Neuronal stem cell (in vitro differentiated cells): Measurements from ENCODE around the gene SMCHD1.

Experiments
- DNase-seq: peaks from one replicate; pipeline ENCODE4 v3.0.0-alpha.2; 2013; ENCODE audit warnings: low spot score
- H2AFZ ChIP-seq: one replicate; pipeline ENCODE4 v1.6.1; 2013; ENCODE audit warnings: mild to moderate bottlenecking, low read length, inconsistent platforms
- H2AK5ac ChIP-seq: 2 replicates; pipeline ENCODE4 v1.6.1; 2013; ENCODE audit warnings: low read depth, mild to moderate bottlenecking, inconsistent platforms, low read length, moderate library complexity, mixed read lengths
- H2BK120ac ChIP-seq: 2 replicates; pipeline ENCODE4 v1.6.1; 2013; ENCODE audit warnings: low read depth, mild to moderate bottlenecking, inconsistent platforms, low read length, moderate library complexity, mixed read lengths
- H2BK12ac ChIP-seq: one replicate; pipeline ENCODE4 v1.6.1; 2013; ENCODE audit warnings: low read length, inconsistent platforms
- H2BK15ac ChIP-seq: 2 replicates; pipeline ENCODE4 v1.6.1; 2013; ENCODE audit warnings: mild to moderate bottlenecking, low read length, inconsistent platforms, mixed read lengths
- H2BK5ac ChIP-seq: one replicate; pipeline ENCODE4 v1.6.1; 2013; ENCODE audit warnings: inconsistent platforms, mild to moderate bottlenecking, low read length, moderate library complexity
- H3K14ac ChIP-seq: one replicate; pipeline ENCODE4 v1.6.1; 2013; ENCODE audit warnings: low read length, inconsistent platforms
- H3K18ac ChIP-seq: 2 replicates; pipeline ENCODE4 v1.6.1; 2013; ENCODE audit warnings: low read length, inconsistent platforms
- H3K23ac ChIP-seq: 2 replicates; pipeline ENCODE4 v1.6.1; 2013; ENCODE audit warnings: low read depth, mild to moderate bottlenecking, mixed read lengths, low read length, inconsistent platforms; ENCODE audit not compliant: poor library complexity
- H3K27ac ChIP-seq: replicated peaks from 3 replicates; pipeline ENCODE4 v1.5.1; 2013; ENCODE audit warnings: low read length, inconsistent platforms
- H3K27me3 ChIP-seq, 3 experiments: 2 replicates each; pipeline ENCODE4 v1.6.1; 2013; ENCODE audit warnings: low read length in 3 of 3, mild to moderate bottlenecking in 2 of 3, inconsistent platforms in 1 of 3, low read depth in 1 of 3, mixed read lengths in 1 of 3, moderate library complexity in 1 of 3; ENCODE audit not compliant: control insufficient read depth in 3 of 3, insufficient read depth in 3 of 3
- H3K36me3 ChIP-seq, 2 donors: replicated peaks in 1 of 2; 2 replicates each; pipeline ENCODE4 v1.6.1; 2013; ENCODE audit warnings: low read length in 2 of 2; ENCODE audit not compliant: control insufficient read depth in 2 of 2, insufficient read depth in 2 of 2
- H3K4ac ChIP-seq: 2 replicates; pipeline ENCODE4 v1.6.1; 2013; ENCODE audit warnings: inconsistent platforms, mild to moderate bottlenecking, low read length, moderate library complexity
- H3K4me1 ChIP-seq, 2 donors: 1 replicate in 1 of 2; 2 replicates in 1 of 2; pipeline ENCODE4 v1.6.1; 2013; ENCODE audit warnings: low read length in 2 of 2, low read depth in 1 of 2; ENCODE audit not compliant: control insufficient read depth in 2 of 2, insufficient read depth in 1 of 2
- H3K4me2 ChIP-seq: one replicate; pipeline ENCODE4 v1.6.1; 2013; ENCODE audit warnings: mild to moderate bottlenecking, low read length, inconsistent platforms; ENCODE audit not compliant: insufficient read depth, poor library complexity, severe bottlenecking
- H3K4me3 ChIP-seq, 2 donors: 2 replicates each; pipeline ENCODE4 v1.5.1; 2013; ENCODE audit warnings: low read length in 2 of 2, mild to moderate bottlenecking in 2 of 2, inconsistent platforms in 1 of 2, moderate library complexity in 1 of 2
- H3K79me1 ChIP-seq: one replicate; pipeline ENCODE4 v1.6.1; 2013; ENCODE audit warnings: low read depth, mild to moderate bottlenecking, inconsistent platforms, low read length, moderate library complexity
- H3K9ac ChIP-seq: one replicate; pipeline ENCODE4 v1.6.1; 2013; ENCODE audit warnings: mild to moderate bottlenecking, low read depth, low read length, inconsistent platforms; ENCODE audit not compliant: poor library complexity
- H3K9me3 ChIP-seq, 2 donors: replicated peaks in 1 of 2; 2 replicates each; pipeline versions ENCODE3 to v1.6.1; 2013; ENCODE audit warnings: low read length in 2 of 2, mild to moderate bottlenecking in 2 of 2, inconsistent platforms in 1 of 2, low read depth in 1 of 2, mixed read lengths in 1 of 2, moderate library complexity in 1 of 2; ENCODE audit not compliant: control insufficient read depth in 2 of 2, insufficient read depth in 1 of 2
- H4K8ac ChIP-seq: one replicate; pipeline ENCODE4 v1.6.1; 2013; ENCODE audit warnings: low read depth, mild to moderate bottlenecking, inconsistent platforms, low read length, moderate library complexity
- H4K91ac ChIP-seq: one replicate; pipeline ENCODE4 v1.6.1; 2013; ENCODE audit warnings: low read length, low read depth, mild to moderate bottlenecking, inconsistent platforms; ENCODE audit not compliant: poor library complexity
- WGBS, 2 donors: extraction: QIAGEN DNeasy Blood & Tissue Kit; methylation state at CpG; one replicate each; pipeline ENCODE4 v1.1.7; 2013; ENCODE audit warnings: missing lambda C conversion rate in 2 of 2, mixed read lengths in 1 of 2; ENCODE audit not compliant: insufficient read length in 2 of 2, insufficient replicate concordance in 1 of 2; ENCODE audit errors: extremely low coverage in 2 of 2; 5-methylcytosine and 5-hydroxymethylcytosine counted together

The SMCHD1 gene

GRCh38 chr18:2845172-2845571 lies 189.6 kb downstream of the SMCHD1 start:
- no peak overlapping the region for H3K27ac ChIP-seq

GRCh38 chr18:2846636-2847316 lies 191.2 kb downstream of the SMCHD1 start, which contains the start of gene EMILIN2:
TSS of gene EMILIN2 (plus strand) at chr18:2847006. CDS start at chr18:2847189, 183 bp downstream.
- peak; percentile 47 for DNase-seq
- H3K27ac ChIP-seq = no peak within 1 kb of the TSS
- peak within 1 kb of the TSS; percentile 30 to 79 for H3K4me3 ChIP-seq

More at GRCh38 chr18:2845172-2845571, 189.6 kb downstream of the SMCHD1 start:
- Histone ChIP-seq H3K36me3 (no peaks in the 10 kb centered on the region), H2BK120ac (no peak overlapping the region), H3K4ac (no peak overlapping the region), H4K91ac (no peak overlapping the region), H3K14ac (no peak overlapping the region), H2BK12ac (no peak overlapping the region), H3K27me3 (peaks cover 6 to 69% (median 33%) of the 10 kb centered on the region in 3 experiments), H3K4me3 (no peak overlapping the region), H3K9me3 (no peaks in the 10 kb centered on the region), H2AK5ac (no peak overlapping the region), H3K18ac (no peak overlapping the region), H3K9ac (no peak overlapping the region), H3K23ac (no peak overlapping the region), H2BK5ac (no peak overlapping the region), H2BK15ac (no peak overlapping the region), H2AFZ (no peak overlapping the region), H3K79me1 (no peaks in the 10 kb centered on the region), H4K8ac (no peak overlapping the region), H3K4me2 (no peak overlapping the region), H3K4me1 (peaks cover 2 to 4% of the 10 kb centered on the region in 2 donors)
- no CpG with 5 or more reads among the region's 4 CpGs for WGBS, 2 donors
- DNase-seq = no peak

GRCh38 chr18:2847317-2848246 lies 192.1 kb downstream of the SMCHD1 start:
- no peaks in the 10 kb centered on the region for H3K36me3 ChIP-seq
- no CpG with 5 or more reads among the region's 80 CpGs for WGBS, 2 donors
- peak overlapping the region; percentile 81 for H2AFZ ChIP-seq
- no peak overlapping the region for H2AK5ac ChIP-seq
- H2BK5ac ChIP-seq = no peak overlapping the region
- peak overlapping the region; percentile 93 for H3K18ac ChIP-seq
- H3K14ac ChIP-seq = no peak overlapping the region
- no peaks in the 10 kb centered on the region for H3K79me1 ChIP-seq
- H2BK120ac ChIP-seq = no peak overlapping the region
- H3K27ac ChIP-seq = no peak overlapping the region
- H3K23ac ChIP-seq = no peak overlapping the region
- no peak overlapping the region for H4K8ac ChIP-seq
- peaks cover 6 to 81% (median 33%) of the 10 kb centered on the region in 3 experiments for H3K27me3 ChIP-seq
- no peak overlapping the region for H2BK15ac ChIP-seq
- peak overlapping the region; percentile 63 for H3K9ac ChIP-seq
- H3K9me3 ChIP-seq = no peaks in the 10 kb centered on the region
- no peak overlapping the region for H2BK12ac ChIP-seq
- H3K4me2 ChIP-seq = peak overlapping the region; percentile 89
- no peak overlapping the region for H3K4ac ChIP-seq
- peak overlapping the region; percentile 21 to 79 for H3K4me3 ChIP-seq
- H3K4me1 ChIP-seq = peaks cover 4 to 7% of the 10 kb centered on the region in 2 donors
- peak; percentile 38 for DNase-seq
- H4K91ac ChIP-seq = no peak overlapping the region

More at GRCh38 chr18:2846636-2847316, 191.2 kb downstream of the SMCHD1 start, which contains the start of gene EMILIN2:
- Histone ChIP-seq H3K27me3 (peaks cover 6 to 79% (median 33%) of the 10 kb centered on the region in 3 experiments), H3K4ac (no peak within 1 kb of the TSS), H2BK120ac (no peak within 1 kb of the TSS), H2BK15ac (peak within 1 kb of the TSS; percentile 38), H3K9me3 (no peaks in the 10 kb centered on the region), H2BK12ac (no peak within 1 kb of the TSS), H2AFZ (peak within 1 kb of the TSS; percentile 81), H3K79me1 (no peaks in the 10 kb centered on the region), H4K8ac (no peak within 1 kb of the TSS), H3K4me2 (peak within 1 kb of the TSS; percentile 89), H3K4me1 (peaks cover 4% of the 10 kb centered on the region in 2 donors), H3K36me3 (no peaks in the 10 kb centered on the region), H2BK5ac (no peak within 1 kb of the TSS), H3K18ac (peak within 1 kb of the TSS; percentile 93), H3K14ac (no peak within 1 kb of the TSS), H2AK5ac (no peak within 1 kb of the TSS), H3K9ac (peak within 1 kb of the TSS; percentile 63), H4K91ac (no peak within 1 kb of the TSS), H3K23ac (no peak within 1 kb of the TSS)
- no CpG with 5 or more reads among the region's 80 CpGs for WGBS, 2 donors
